AG04450 (cell line): ENCODE measurements around the gene UMODL1. TPM values are rescaled to one million over a fixed set of nuclear protein-coding genes. Genes with fewer than 3 reads are reported as not detected.

Experiments used
- CTCF ChIA-PET: fragments of 300-600, 350-600 bp; formaldehyde crosslinking; extraction: SDS; loops from one replicate; lab custom pipeline; 2022; ENCODE audit warnings: antibody characterized with exemption, inconsistent platforms; lab: Charles Lee
- POLR2A ChIA-PET: fragments of 350-600 bp; formaldehyde crosslinking; extraction: SDS; loops from one replicate; lab custom pipeline; 2021; ENCODE audit warnings: antibody characterized with exemption, inconsistent platforms; lab: Yijun Ruan, JAX
- DNase-seq: peaks from one replicate; pipeline ENCODE4 v3.0.0-alpha.2; 2011; ENCODE audit warnings: low read depth, low spot score
- H3K27ac ChIP-seq: one replicate; pipeline ENCODE4 v1.5.1; 2012; ENCODE audit warnings: low read depth, low read length, control low read depth
- H3K27me3 ChIP-seq: one replicate; pipeline ENCODE4 v1.6.0; 2012; ENCODE audit warnings: low read length; ENCODE audit not compliant: control insufficient read depth, insufficient read depth
- H3K4me3 ChIP-seq: 2 replicates; pipeline ENCODE4 v1.5.1; 2011; ENCODE audit warnings: mild to moderate bottlenecking, low read depth, low read length, control low read depth
- H3K9me3 ChIP-seq: 2 replicates; pipeline ENCODE4 v1.5.1; 2012; ENCODE audit warnings: low read length; ENCODE audit not compliant: control insufficient read depth, insufficient read depth
- CTCF ChIP-seq: IDR thresholded peaks from 2 replicates; pipeline ENCODE4 v1.5.1; 2011; ENCODE audit warnings: low read depth, low read length, control low read depth, inconsistent platforms
- polyA plus RNA-seq: library from polyadenylated mRNA; depleted of rRNA; stranded (reverse); fragments of >200 nt; gene quantifications from 2 replicates; pipeline ENCODE4 v1.2.3, GENCODE V29; 2011

Gene UMODL1
- polyA plus RNA-seq, 1 experiment, result 0.09 TPM

GRCh38 chr21:42086969-42087368, 15.9 kb downstream of the UMODL1 start:
- peaks cover 8% of the 10 kb centered on the region for H3K27me3 ChIP-seq
- TF ChIP-seq CTCF, result no peak
- POLR2A ChIA-PET, result interaction anchor here (0.6 kb wide), 1 partner anchor 191 kb away, joined by 3 read pairs; no protein-coding TSS in a partner anchor
- no peaks in the 10 kb centered on the region; the same call in 1 of the 2 replicates for H3K9me3 ChIP-seq
- H3K27ac ChIP-seq, result no peak overlapping the region
- H3K4me3 ChIP-seq, result no peak overlapping the region
- no peak for DNase-seq
- CTCF ChIA-PET, result no interaction called here

- CTCF ChIA-PET, result no interaction called here
- Histone ChIP-seq H3K27me3 (no peaks in the 10 kb centered on the region), H3K27ac (no peak overlapping the region), H3K9me3 (no peaks in the 10 kb centered on the region; the same call in 1 of the 2 replicates), H3K4me3 (no peak overlapping the region)
- no peak for TF ChIP-seq CTCF
- no peak for DNase-seq
- POLR2A ChIA-PET, result no interaction called here
These were observed 17.0 kb downstream of the UMODL1 start for GRCh38 chr21:42088148-42088547.

GRCh38 chr21:42088658-42089057, 17.5 kb downstream of the UMODL1 start:
- POLR2A ChIA-PET, result no interaction called here
- Histone ChIP-seq H3K9me3 (no peaks in the 10 kb centered on the region; the same call in 1 of the 2 replicates), H3K27ac (no peak overlapping the region), H3K4me3 (no peak overlapping the region), H3K27me3 (no peaks in the 10 kb centered on the region)
- CTCF ChIA-PET, result no interaction called here
- TF ChIP-seq CTCF, result no peak
- no peak for DNase-seq

GRCh38 chr21:42089093-42089631, 18.0 kb downstream of the UMODL1 start:
- no peak for TF ChIP-seq CTCF
- ChIA-PET POLR2A (no interaction called here), CTCF (interaction anchor here (0.5 kb wide), 1 partner anchor 505 kb away, joined by 4 read pairs; no protein-coding TSS in a partner anchor)
- DNase-seq, result no peak
- Histone ChIP-seq H3K27ac (no peak overlapping the region), H3K4me3 (no peak overlapping the region), H3K27me3 (no peaks in the 10 kb centered on the region), H3K9me3 (no peaks in the 10 kb centered on the region; the same call in 1 of the 2 replicates)

GRCh38 chr21:42089665-42090310, 18.7 kb downstream of the UMODL1 start:
- POLR2A ChIA-PET, result no interaction called here
- TF ChIP-seq CTCF, result no peak
- DNase-seq, result no peak
- CTCF ChIA-PET, result interaction anchor here (0.5 kb wide), 1 partner anchor 504 kb away, joined by 4 read pairs; no protein-coding TSS in a partner anchor
- Histone ChIP-seq H3K27ac (no peak overlapping the region), H3K4me3 (no peak overlapping the region), H3K9me3 (peaks cover 3% of the 10 kb centered on the region), H3K27me3 (no peaks in the 10 kb centered on the region)
